H7 (cell line): Measurements from ENCODE around the gene TMBIM1. TPM values are rescaled to one million over a fixed set of nuclear protein-coding genes. Genes with fewer than 3 reads are reported as not detected.

ENCODE experiments used
- DNase-seq: peaks from one replicate; pipeline ENCODE4 v3.0.0; 2012
- H3K27me3 ChIP-seq: 2 replicates; pipeline ENCODE4 v1.6.0; 2011; ENCODE audit warnings: mild to moderate bottlenecking, low read length; ENCODE audit not compliant: control insufficient read depth, insufficient read depth
- H3K36me3 ChIP-seq: replicated peaks from 2 replicates; pipeline ENCODE4 v1.5.1; 2011; ENCODE audit warnings: low read length; ENCODE audit not compliant: control insufficient read depth, insufficient read depth
- H3K4me3 ChIP-seq: 2 replicates; pipeline ENCODE4 v1.5.1; 2011; ENCODE audit warnings: low read depth, mild to moderate bottlenecking, control low read depth, low read length, moderate library complexity; ENCODE audit not compliant: insufficient read depth
- total RNA-seq: library from RNA; depleted of rRNA; stranded (reverse); fragments of >200 nt; shearing (Covaris generic); gene quantifications from 2 replicates; pipeline ENCODE4 v1.2.3, GENCODE V29; 2014

TMBIM1 gene
- total RNA-seq, 1 experiment from 2014 or later, result 34.1 TPM

- DNase-seq, result peak; percentile 28
- no peaks in the 10 kb centered on the region for H3K27me3 ChIP-seq
- no peak overlapping the region for H3K4me3 ChIP-seq
- peaks cover 20% of the 10 kb centered on the region for H3K36me3 ChIP-seq
Observed at GRCh38 chr2:218264773-218265561, 27.3 kb downstream of the TMBIM1 start.

GRCh38 chr2:218263817-218264641, 28.3 kb downstream of the TMBIM1 start:
- DNase-seq, result peak; percentile 56
- Histone ChIP-seq H3K27me3 (no peaks in the 10 kb centered on the region), H3K4me3 (no peak overlapping the region), H3K36me3 (peaks cover 20% of the 10 kb centered on the region)

GRCh38 chr2:218262631-218263586, 29.4 kb downstream of the TMBIM1 start:
- H3K36me3 ChIP-seq, result peaks cover 20% of the 10 kb centered on the region
- H3K27me3 ChIP-seq, result no peaks in the 10 kb centered on the region
- H3K4me3 ChIP-seq, result no peak overlapping the region
- peak; percentile 51 for DNase-seq

GRCh38 chr2:218262237-218262600, 30.1 kb downstream of the TMBIM1 start:
- Histone ChIP-seq H3K4me3 (no peak overlapping the region), H3K36me3 (peaks cover 15% of the 10 kb centered on the region), H3K27me3 (no peaks in the 10 kb centered on the region)
- DNase-seq, result no peak

- no peaks in the 10 kb centered on the region for H3K27me3 ChIP-seq
- no peak overlapping the region for H3K4me3 ChIP-seq
- peak; percentile 54 for DNase-seq
Observed at GRCh38 chr2:218261423-218262236, 30.7 kb downstream of the TMBIM1 start.

GRCh38 chr2:218260742-218261422, 31.4 kb downstream of the TMBIM1 start, which contains the start of gene GPBAR1:
GPBAR1 (plus strand) TSS chr2:218261015; CDS start chr2:218262725, 1,710 bp downstream.
- peaks cover 9% of the 10 kb centered on the region for H3K36me3 ChIP-seq
- DNase-seq, result peak; percentile 88
- H3K4me3 ChIP-seq, result no peak within 1 kb of the TSS
- H3K27me3 ChIP-seq, result no peaks in the 10 kb centered on the region

More at GRCh38 chr2:218261423-218262236, 30.7 kb downstream of the TMBIM1 start:
- H3K36me3 ChIP-seq, result peaks cover 13% of the 10 kb centered on the region

GRCh38 chr2:218260166-218260565, 32.1 kb downstream of the TMBIM1 start:
- H3K27me3 ChIP-seq, result no peaks in the 10 kb centered on the region
- DNase-seq, result no peak
- H3K36me3 ChIP-seq, result peaks cover 7% of the 10 kb centered on the region
- no peak overlapping the region for H3K4me3 ChIP-seq

GRCh38 chr2:218259099-218259961, 33.0 kb downstream of the TMBIM1 start:
- Histone ChIP-seq H3K27me3 (no peaks in the 10 kb centered on the region), H3K36me3 (peaks cover 5% of the 10 kb centered on the region), H3K4me3 (no peak overlapping the region)
- peak; percentile 26 for DNase-seq

GRCh38 chr2:218257390-218257981, 34.8 kb downstream of the TMBIM1 start:
- peak; percentile 86 for DNase-seq
- H3K4me3 ChIP-seq, result no peak overlapping the region
- H3K36me3 ChIP-seq, result peaks cover 17% of the 10 kb centered on the region
- no peaks in the 10 kb centered on the region for H3K27me3 ChIP-seq

GRCh38 chr2:218256612-218257350, 35.5 kb downstream of the TMBIM1 start:
- no peak overlapping the region for H3K4me3 ChIP-seq
- H3K36me3 ChIP-seq, result peaks cover 21% of the 10 kb centered on the region
- peak; percentile 17 for DNase-seq
- no peaks in the 10 kb centered on the region for H3K27me3 ChIP-seq

GRCh38 chr2:218255446-218255845, 36.9 kb downstream of the TMBIM1 start:
- DNase-seq, result no peak
- Histone ChIP-seq H3K4me3 (no peak overlapping the region), H3K36me3 (peaks cover 28% of the 10 kb centered on the region), H3K27me3 (no peaks in the 10 kb centered on the region)
